Aorta (tissue), 5 donors: ENCODE measurements around the gene MAML1. TPM values are rescaled to one million over a fixed set of nuclear protein-coding genes. Genes with fewer than 3 reads are reported as not detected.
"Not testable (repeated sequence)": the region's sequence is repeated elsewhere in the genome, so short reads cannot be mapped to it uniquely, and the experiment has no call there.

Experiments
- ATAC-seq: fragments of 200-7000 bp; cut with Tn5 transposase; one replicate; pipeline ENCODE4 v1.9.1; 2022; ENCODE audit warnings: moderate library complexity; ENCODE audit not compliant: low FRiP score
- DNase-seq, 2 donors: peaks; one replicate each; pipeline ENCODE4 v3.0.0-alpha.2; 2020
- H3K27ac ChIP-seq, 2 donors: one replicate each; pipeline ENCODE4 v1.5.1; 2013; ENCODE audit warnings: low read length in 2 of 2, mild to moderate bottlenecking in 2 of 2, moderate library complexity in 2 of 2, control low read depth in 1 of 2, inconsistent platforms in 1 of 2, low read depth in 1 of 2
- H3K27me3 ChIP-seq, 2 donors: one replicate each; pipeline ENCODE4 v1.6.1; 2013; ENCODE audit warnings: control low read depth in 1 of 2, low read length in 1 of 2, mild to moderate bottlenecking in 1 of 2, moderate library complexity in 1 of 2; ENCODE audit not compliant: insufficient read depth in 2 of 2, control insufficient read depth in 1 of 2
- H3K36me3 ChIP-seq, 2 donors: one replicate each; pipeline ENCODE4 v1.6.1; 2013; ENCODE audit warnings: control low read depth in 1 of 2, low read length in 1 of 2, mild to moderate bottlenecking in 1 of 2; ENCODE audit not compliant: insufficient read depth in 2 of 2, control insufficient read depth in 1 of 2
- H3K4me1 ChIP-seq, 2 donors: one replicate each; pipeline ENCODE4 v1.6.1; 2013; ENCODE audit warnings: low read length in 2 of 2, control low read depth in 1 of 2, mild to moderate bottlenecking in 1 of 2, moderate library complexity in 1 of 2; ENCODE audit not compliant: insufficient read depth in 2 of 2, control insufficient read depth in 1 of 2
- H3K4me3 ChIP-seq, 2 donors: one replicate each; pipeline ENCODE4 v1.5.1; 2013; ENCODE audit warnings: low read length in 2 of 2, control low read depth in 1 of 2, mild to moderate bottlenecking in 1 of 2
- H3K9me3 ChIP-seq: one replicate; pipeline ENCODE4 v1.6.1; 2013; ENCODE audit warnings: mild to moderate bottlenecking, low read length; ENCODE audit not compliant: control insufficient read depth
- WGBS, 2 donors: extraction: QIAGEN DNeasy Blood & Tissue Kit; methylation state at CpG; one replicate each; pipeline ENCODE4 v1.1.7; 2013; 5-methylcytosine and 5-hydroxymethylcytosine counted together
- intact Hi-C, 2 donors: fragments of 100-400 bp; cut with DNase I; formaldehyde crosslinking; loops; one replicate each; pipeline versions ENCODE4 v1.14.2 to v1.15.0; 2022
- polyA plus RNA-seq, 2 donors: library from polyadenylated mRNA; stranded (reverse); fragments of 200-250 nt; gene quantifications; one replicate each; pipeline ENCODE4 v1.2.3, GENCODE V29; 2013
- total RNA-seq, 2 donors: library from RNA; stranded (reverse); fragmentation: NEBNext Ultra II Directional; extraction: Animal tissue kit (Norgen Biotek cat#: 25700); gene quantifications; one replicate each; pipeline ENCODE4 v1.2.1, GENCODE V29; 2021
- donor health status: healthy with polysubstance abuse.
- donor health status: Bipolar disorder and iron deficiency.
- donor health status: DM: no; HTN: no; CAD: no.
- donor health status: DM: no; HTN: no; CAD: no.
- donor health status: DM: yes; HTN: yes; CAD: no.

The MAML1 gene
- total and polyA plus RNA-seq, 4 donors: 7.0 to 35.3 (median 19.1) TPM

- 62 to 66% methylated on average over 7 of the region's 7 CpGs for WGBS, 2 donors
- DNase-seq: no peak
Measured at GRCh38 chr5:179788193-179788854, 55.7 kb downstream of the MAML1 start.

GRCh38 chr5:179789278-179789677, 56.7 kb downstream of the MAML1 start:
- ATAC-seq, intact Hi-C loops, H3K4me1 ChIP-seq, H3K27me3 ChIP-seq, H3K36me3 ChIP-seq, H3K27ac ChIP-seq, DNase-seq, H3K4me3 ChIP-seq, H3K9me3 ChIP-seq: not testable (repeated sequence)
- WGBS, 2 donors: 96 to 97% methylated on average over 8 to 9 of the region's 9 CpGs

More at GRCh38 chr5:179788193-179788854, 55.7 kb downstream of the MAML1 start:
- no peaks in the 10 kb centered on the region for H3K9me3 ChIP-seq
- H3K4me1 ChIP-seq: no peaks in the 10 kb centered on the region
- no peaks in the 10 kb centered on the region for H3K27me3 ChIP-seq
- no peak overlapping the region for H3K4me3 ChIP-seq
- intact Hi-C loops: no loop called here
- H3K36me3 ChIP-seq: no peaks in the 10 kb centered on the region
- H3K27ac ChIP-seq: no peak overlapping the region
- ATAC-seq: no peak

GRCh38 chr5:179791881-179792611, 59.4 kb downstream of the MAML1 start:
- intact Hi-C loops: loop anchor here in 1 of 2 donors (10.0 kb wide), 2 partner anchors 67 to 117 kb away; no protein-coding TSS in a partner anchor
- WGBS, 2 donors: 69 to 71% methylated on average over 15 of the region's 15 CpGs
- no peaks in the 10 kb centered on the region for H3K27me3 ChIP-seq
- DNase-seq (peak in 1 of 2 donors; percentile 65), ATAC-seq (no peak)
- no peaks in the 10 kb centered on the region for H3K36me3 ChIP-seq
- no peaks in the 10 kb centered on the region for H3K4me1 ChIP-seq
- no peak overlapping the region for H3K27ac ChIP-seq
- H3K4me3 ChIP-seq: no peak overlapping the region
- no peaks in the 10 kb centered on the region for H3K9me3 ChIP-seq

GRCh38 chr5:179792612-179793467, 60.2 kb downstream of the MAML1 start:
- ATAC-seq (peak; percentile 5), DNase-seq (peak in 1 of 2 donors; percentile 76)
- Histone ChIP-seq H3K9me3 (no peaks in the 10 kb centered on the region), H3K4me1 (no peaks in the 10 kb centered on the region), H3K27me3 (no peaks in the 10 kb centered on the region), H3K4me3 (no peak overlapping the region), H3K36me3 (no peaks in the 10 kb centered on the region), H3K27ac (no peak overlapping the region)
- 88 to 91% methylated on average over 20 to 24 of the region's 24 CpGs for WGBS, 2 donors
- intact Hi-C loops: loop anchor here in 1 of 2 donors (10.0 kb wide), 2 partner anchors 68 to 118 kb away; no protein-coding TSS in a partner anchor

- H3K27ac ChIP-seq: no peak within 1 kb of the TSS
- intact Hi-C loops: loop anchor here in 1 of 2 donors (10.0 kb wide), 2 partner anchors 69 to 119 kb away; no protein-coding TSS in a partner anchor
- ATAC-seq (peak; percentile 75), DNase-seq (peak; percentile 91 to 95)
- H3K4me3 ChIP-seq: no peak within 1 kb of the TSS
- no peaks in the 10 kb centered on the region for H3K9me3 ChIP-seq
- H3K4me1 ChIP-seq: no peaks in the 10 kb centered on the region
- no peaks in the 10 kb centered on the region for H3K27me3 ChIP-seq
- no peaks in the 10 kb centered on the region for H3K36me3 ChIP-seq
- WGBS, 2 donors: 4 to 5% methylated on average over 19 of the region's 19 CpGs
Measured at GRCh38 chr5:179793468-179794139, 61.0 kb downstream of the MAML1 start, which contains the start of gene LTC4S. TSS of gene LTC4S (plus strand) at chr5:179793986. CDS start at chr5:179794081, 95 bp downstream.

- intact Hi-C loops: loop anchor here in 1 of 2 donors (10.0 kb wide), 2 partner anchors 69 to 119 kb away; no protein-coding TSS in a partner anchor
- no peak for DNase-seq
- Histone ChIP-seq H3K4me1 (no peaks in the 10 kb centered on the region), H3K27ac (no peak overlapping the region), H3K4me3 (no peak overlapping the region), H3K27me3 (no peaks in the 10 kb centered on the region), H3K36me3 (peaks cover 0 to 2% of the 10 kb centered on the region in 2 donors), H3K9me3 (no peaks in the 10 kb centered on the region)
- WGBS, 2 donors: 82 to 90% methylated on average over 3 of the region's 3 CpGs
- no peak for ATAC-seq
Measured at GRCh38 chr5:179794171-179794570, 61.5 kb downstream of the MAML1 start.

GRCh38 chr5:179794575-179794974, 62.0 kb downstream of the MAML1 start:
- no peaks in the 10 kb centered on the region for H3K4me1 ChIP-seq
- no peaks in the 10 kb centered on the region for H3K9me3 ChIP-seq
- H3K27ac ChIP-seq: no peak overlapping the region
- H3K27me3 ChIP-seq: no peaks in the 10 kb centered on the region
- DNase-seq: no peak
- H3K4me3 ChIP-seq: no peak overlapping the region
- peaks cover 0 to 3% of the 10 kb centered on the region in 2 donors for H3K36me3 ChIP-seq
- 96% methylated on average over 3 of the region's 3 CpGs for WGBS, 2 donors
- intact Hi-C loops: loop anchor here in 1 of 2 donors (10.0 kb wide), 2 partner anchors 70 to 120 kb away; no protein-coding TSS in a partner anchor
- ATAC-seq: no peak
